HepG2 (cell line): Measurements from ENCODE around the gene NRG2. TPM values are rescaled to one million over a fixed set of nuclear protein-coding genes. Genes with fewer than 3 reads are reported as not detected.

Experiments used
- ATAC-seq: fragments of 200-7000 bp; cut with Tn5 transposase; 3 replicates; pipeline ENCODE4 v1.9.1; 2020; ENCODE audit warnings: mild to moderate bottlenecking, moderate library complexity
- BruUV-seq: library from RNA; stranded (reverse); fragments of 400-500 nt; replicated peaks from 2 replicates; lab custom pipeline; 2021; lab: Mats Ljungman, UMichigan
- CTCF ChIA-PET: fragments of 300-600 bp; formaldehyde crosslinking; extraction: SDS; loops from one replicate; lab custom pipeline; 2021; ENCODE audit warnings: low total read pairs, inconsistent platforms, low intra/inter-chr PET ratio; lab: Yijun Ruan, JAX
- POLR2A ChIA-PET: fragments of 350-600 bp; sonication (Branson Sonifier 250); formaldehyde crosslinking; loops from one replicate; lab custom pipeline; 2020; ENCODE audit warnings: antibody characterized with exemption, inconsistent platforms; lab: Yijun Ruan, JAX
- DNase-seq: peaks from one replicate; pipeline ENCODE4 v3.0.0-alpha.2; 2015; ENCODE audit warnings: low spot score
- FAIRE-seq: peaks from 3 replicates; lab custom pipeline; 2011; peaks lifted over from hg19 to GRCh38; lab: Jason Lieb, UNC
- H2AFZ ChIP-seq: one replicate; pipeline ENCODE4 v1.6.1; 2011; ENCODE audit warnings: low read length, inconsistent platforms
- H3K27ac ChIP-seq: fragments of 300-600 bp; 3 replicates; pipeline ENCODE4 v1.8.0; 2011; ENCODE audit warnings: mixed run types, mild to moderate bottlenecking, mixed read lengths, low read length, inconsistent platforms; ENCODE audit not compliant: insufficient read depth; ENCODE audit errors: extremely low read length
- H3K27me3 ChIP-seq, 2 experiments: fragments of 200-600 bp in 1 of 2; 2 replicates in 1 of 2; 3 replicates in 1 of 2; pipeline versions ENCODE4 v1.6.0 to v1.8.0; 2011; ENCODE audit warnings: low read length in 2 of 2, mild to moderate bottlenecking in 2 of 2, moderate library complexity in 2 of 2, inconsistent platforms in 1 of 2; ENCODE audit not compliant: insufficient read depth in 2 of 2, control insufficient read depth in 1 of 2
- H3K36me3 ChIP-seq, 2 experiments: fragments of 200-600 bp in 1 of 2; replicated peaks in 1 of 2; 2 replicates in 1 of 2; 3 replicates in 1 of 2; pipeline versions ENCODE4 v1.5.1 to v1.8.0; 2011; ENCODE audit warnings: low read length in 2 of 2, inconsistent platforms in 1 of 2; ENCODE audit not compliant: insufficient read depth in 2 of 2, control insufficient read depth in 1 of 2
- H3K4me1 ChIP-seq: 2 replicates; pipeline ENCODE4 v1.5.1; 2012; ENCODE audit warnings: low read length, inconsistent platforms; ENCODE audit not compliant: insufficient read depth
- H3K4me2 ChIP-seq: 2 replicates; pipeline ENCODE4 v1.6.0; 2011; ENCODE audit warnings: low read depth, low read length, inconsistent platforms
- H3K4me3 ChIP-seq, 3 experiments: fragments of 200-600 bp in 1 of 3; sonication (generic), shearing (Covaris generic) in 1 of 3; replicated peaks in 1 of 3; 2 replicates each; pipeline ENCODE4 v1.5.1; 2011 to 2016; ENCODE audit warnings: low read length in 3 of 3, inconsistent platforms in 2 of 3, low read depth in 2 of 3, mild to moderate bottlenecking in 2 of 3, control low read depth in 1 of 3, mixed read lengths in 1 of 3; ENCODE audit not compliant: insufficient read depth in 1 of 3
- H3K79me2 ChIP-seq: one replicate; pipeline ENCODE4 v1.6.1; 2011; ENCODE audit warnings: low read length, inconsistent platforms; ENCODE audit not compliant: insufficient read depth
- H3K9ac ChIP-seq: 2 replicates; pipeline ENCODE4 v1.6.0; 2011; ENCODE audit warnings: mild to moderate bottlenecking, low read depth, low read length, inconsistent platforms; ENCODE audit not compliant: insufficient read depth
- H3K9me3 ChIP-seq: 2 replicates; pipeline ENCODE4 v1.5.1; 2012; ENCODE audit warnings: mild to moderate bottlenecking, low read length
- H4K20me1 ChIP-seq: 2 replicates; pipeline ENCODE4 v1.6.0; 2011; ENCODE audit warnings: inconsistent platforms, mild to moderate bottlenecking, low read length, moderate library complexity; ENCODE audit not compliant: insufficient read depth
- DNMT1 ChIP-seq: sonication (generic); formaldehyde crosslinking; IDR thresholded peaks from 2 replicates; pipeline ENCODE4 v1.5.1; 2020; ENCODE audit warnings: mild to moderate bottlenecking, missing genetic modification reagents
- HOXA3 ChIP-seq: sonication (generic); formaldehyde crosslinking; IDR thresholded peaks from 2 replicates; pipeline ENCODE4 v1.5.0; 2020; ENCODE audit warnings: missing genetic modification reagents
- HOXA7 ChIP-seq: sonication (generic); formaldehyde crosslinking; IDR thresholded peaks from 2 replicates; pipeline ENCODE4 v1.8.1; 2022; ENCODE audit warnings: mild to moderate bottlenecking, missing genetic modification reagents, moderate library complexity
- TCF12 ChIP-seq, 2 experiments: fragments of 450-650 bp in 1 of 2; sonication (generic) in 1 of 2; formaldehyde crosslinking in 1 of 2; IDR thresholded peaks; 2 replicates each; pipeline versions ENCODE4 v1.6.1 to v1.8.0; 2017 to 2022; ENCODE audit warnings: antibody characterized with exemption in 1 of 2, mild to moderate bottlenecking in 1 of 2, missing genetic modification reagents in 1 of 2, moderate library complexity in 1 of 2
- ZNF33B ChIP-seq: sonication (generic); formaldehyde crosslinking; IDR thresholded peaks from 2 replicates; pipeline ENCODE4 v1.5.1; 2020; ENCODE audit warnings: mild to moderate bottlenecking, missing genetic modification reagents
- ZNF740 ChIP-seq: sonication (generic); formaldehyde crosslinking; IDR thresholded peaks from 2 replicates; pipeline ENCODE4 v1.4.0; 2020; ENCODE audit warnings: missing genetic modification reagents
- WGBS: methylation state at CpG from one replicate; pipeline ENCODE4 v1.1.6; 2017; ENCODE audit warnings: low lambda C conversion rate; 5-methylcytosine and 5-hydroxymethylcytosine counted together
- in situ Hi-C: cut with HindIII; loops from 2 replicates; pipeline ENCODE4 v1.10.0; 2017; ENCODE audit warnings: low pct_unique_long_range_greater_than_20kb; ENCODE audit not compliant: extremely low pct_ligation_motif_present
- intact Hi-C: fragments of 100-400 bp; cut with micrococcal nuclease; formaldehyde crosslinking; loops from one replicate; pipeline ENCODE4 v1.10.0; 2022; ENCODE audit not compliant: unreplicated experiment
- polyA plus RNA-seq, 8 experiments: library from polyadenylated mRNA; depleted of rRNA in 3 of 8; stranded (reverse) in 7 of 8; unstranded in 1 of 8; fragments of >200 nt; fragmentation: Illumina TruSeq in 4 of 8; extraction: Trizol in 4 of 8; gene quantifications; 2 replicates each; pipeline versions ENCODE4 v1.2.1 to v1.2.3, GENCODE V29; 2011 to 2016; ENCODE audit warnings: low read depth in 4 of 8, missing spikeins in 1 of 8, mixed read lengths in 1 of 8; ENCODE audit not compliant: insufficient read depth in 1 of 8
- total RNA-seq, 5 experiments: library from RNA; depleted of rRNA; stranded (reverse); fragments of >200 nt; fragmentation: Illumina TruSeq; extraction: Trizol; gene quantifications; 2 replicates each; pipeline ENCODE4 v1.2.3, GENCODE V29; 2016; ENCODE audit warnings: low read depth in 1 of 5
- TF ChIP-seq, protein P1 (sequence below): IDR thresholded peaks from 2 replicates; pipeline ENCODE4 v1.6.1; 2016
- TF ChIP-seq, protein P2 (sequence below): sonication (generic); formaldehyde crosslinking; conservative IDR thresholded peaks from 2 replicates; pipeline ENCODE4 v1.4.0; 2020; ENCODE audit warnings: missing genetic modification reagents

Gene NRG2
- total and polyA plus RNA-seq, 2 of the 13 experiments (the other 11 are each of a cell fraction or from before 2014, with no cell fraction given) = not detected

- H3K27me3 ChIP-seq = peaks cover 3 to 55% of the 10 kb centered on the region in 2 experiments; a peak in 4 of 5 replicates
- TF ChIP-seq, protein P1, sequence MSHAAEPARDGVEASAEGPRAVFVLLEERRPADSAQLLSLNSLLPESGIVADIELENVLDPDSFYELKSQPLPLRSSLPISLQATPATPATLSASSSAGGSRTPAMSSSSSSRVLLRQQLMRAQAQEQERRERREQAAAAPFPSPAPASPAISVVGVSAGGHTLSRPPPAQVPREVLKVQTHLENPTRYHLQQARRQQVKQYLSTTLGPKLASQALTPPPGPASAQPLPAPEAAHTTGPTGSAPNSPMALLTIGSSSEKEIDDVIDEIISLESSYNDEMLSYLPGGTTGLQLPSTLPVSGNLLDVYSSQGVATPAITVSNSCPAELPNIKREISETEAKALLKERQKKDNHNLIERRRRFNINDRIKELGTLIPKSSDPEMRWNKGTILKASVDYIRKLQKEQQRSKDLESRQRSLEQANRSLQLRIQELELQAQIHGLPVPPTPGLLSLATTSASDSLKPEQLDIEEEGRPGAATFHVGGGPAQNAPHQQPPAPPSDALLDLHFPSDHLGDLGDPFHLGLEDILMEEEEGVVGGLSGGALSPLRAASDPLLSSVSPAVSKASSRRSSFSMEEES (CRISPR knock-in tag) = no peak
- TF ChIP-seq ZNF740 (CRISPR knock-in tag) = no peak
- TF ChIP-seq ZNF33B (CRISPR knock-in tag) = no peak
- TF ChIP-seq HOXA7 = no peak
- TF ChIP-seq DNMT1 (CRISPR knock-in tag) = no peak
- TF ChIP-seq, protein P2, sequence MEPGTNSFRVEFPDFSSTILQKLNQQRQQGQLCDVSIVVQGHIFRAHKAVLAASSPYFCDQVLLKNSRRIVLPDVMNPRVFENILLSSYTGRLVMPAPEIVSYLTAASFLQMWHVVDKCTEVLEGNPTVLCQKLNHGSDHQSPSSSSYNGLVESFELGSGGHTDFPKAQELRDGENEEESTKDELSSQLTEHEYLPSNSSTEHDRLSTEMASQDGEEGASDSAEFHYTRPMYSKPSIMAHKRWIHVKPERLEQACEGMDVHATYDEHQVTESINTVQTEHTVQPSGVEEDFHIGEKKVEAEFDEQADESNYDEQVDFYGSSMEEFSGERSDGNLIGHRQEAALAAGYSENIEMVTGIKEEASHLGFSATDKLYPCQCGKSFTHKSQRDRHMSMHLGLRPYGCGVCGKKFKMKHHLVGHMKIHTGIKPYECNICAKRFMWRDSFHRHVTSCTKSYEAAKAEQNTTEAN (CRISPR knock-in tag) = no peak
- TF ChIP-seq TCF12 (IDR thresholded peaks at IDR 0.05) = no peak
- TF ChIP-seq TCF12 (CRISPR knock-in tag; IDR thresholded peaks at IDR 0.05) = no peak
- no peak for TF ChIP-seq HOXA3
- intact Hi-C loops = no loop called here
- no peaks in the 10 kb centered on the region for H3K9me3 ChIP-seq
- no peak for ATAC-seq
- WGBS = 11% methylated on average over 2 of the region's 2 CpGs
- H3K36me3 ChIP-seq = no peaks in the 10 kb centered on the region
- H4K20me1 ChIP-seq = no peaks in the 10 kb centered on the region
- H2AFZ ChIP-seq = no peak overlapping the region
- no peaks in the 10 kb centered on the region for H3K4me1 ChIP-seq
- ChIA-PET POLR2A (no interaction called here), CTCF (no interaction called here)
- H3K4me3 ChIP-seq = no peak overlapping the region
- no peak overlapping the region for H3K4me2 ChIP-seq
- no TSS peak for BruUV-seq
- in situ Hi-C loops = no loop called here
- no peak overlapping the region for H3K27ac ChIP-seq
- H3K9ac ChIP-seq = no peak overlapping the region
- no peak for FAIRE-seq
- H3K79me2 ChIP-seq = no peaks in the 10 kb centered on the region
- no peak for DNase-seq
Observed at GRCh38 chr5:139875957-139876356, 167.1 kb downstream of the NRG2 start.
